ENCODE results near the gene TJP3.

TJP3 gene

DNA sequence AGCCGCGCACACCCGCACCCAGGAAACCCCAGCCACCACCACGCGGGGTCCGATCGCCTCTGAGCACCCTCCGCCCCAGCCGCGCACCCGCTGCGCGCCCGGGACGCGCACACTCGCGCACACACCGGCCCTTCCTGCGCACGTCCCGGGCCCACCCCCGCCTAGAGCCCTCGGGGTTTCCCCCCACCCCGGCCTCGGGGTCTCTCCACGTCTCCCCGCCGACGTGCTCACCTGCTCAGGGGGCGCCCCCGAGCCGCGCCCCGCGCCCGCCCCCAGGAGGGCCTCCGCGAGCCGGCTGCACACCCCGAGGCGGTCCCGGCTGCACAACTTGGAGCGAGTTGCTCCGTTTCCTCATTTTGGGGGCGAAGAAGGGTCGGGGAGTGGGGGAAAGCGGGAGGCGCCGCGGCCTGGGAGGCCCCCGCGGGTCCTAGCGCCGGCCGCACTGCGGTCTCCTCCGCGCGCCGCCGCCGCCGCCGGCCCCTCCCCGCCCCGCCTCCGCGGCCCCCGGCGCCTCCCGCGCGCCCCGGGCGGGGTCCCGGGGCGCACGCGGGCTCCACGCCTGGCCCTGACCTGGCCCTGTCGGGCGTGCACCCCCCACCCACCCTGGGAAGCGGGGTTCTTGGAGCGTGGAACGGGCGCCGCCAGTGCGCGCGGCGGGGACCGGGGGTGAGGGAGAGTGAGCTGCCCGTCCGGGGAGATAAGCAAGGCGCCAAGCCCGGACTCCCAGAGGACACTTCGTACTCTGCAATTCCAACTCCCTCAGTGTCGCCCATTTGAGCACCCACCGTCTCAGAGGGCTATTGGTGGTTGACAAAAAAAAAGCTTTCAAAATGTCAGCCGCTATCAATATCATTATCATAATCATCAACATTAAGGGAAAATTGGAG lies 78.0 kb downstream of the TJP3 start, which contains the start of gene MATK:
Gene MATK (minus strand): TSS at position 444 of the 887 bp plus-strand sequence. CDS start 1,246 bp downstream, outside the sequence.
- no peak for DNase-seq

DNA sequence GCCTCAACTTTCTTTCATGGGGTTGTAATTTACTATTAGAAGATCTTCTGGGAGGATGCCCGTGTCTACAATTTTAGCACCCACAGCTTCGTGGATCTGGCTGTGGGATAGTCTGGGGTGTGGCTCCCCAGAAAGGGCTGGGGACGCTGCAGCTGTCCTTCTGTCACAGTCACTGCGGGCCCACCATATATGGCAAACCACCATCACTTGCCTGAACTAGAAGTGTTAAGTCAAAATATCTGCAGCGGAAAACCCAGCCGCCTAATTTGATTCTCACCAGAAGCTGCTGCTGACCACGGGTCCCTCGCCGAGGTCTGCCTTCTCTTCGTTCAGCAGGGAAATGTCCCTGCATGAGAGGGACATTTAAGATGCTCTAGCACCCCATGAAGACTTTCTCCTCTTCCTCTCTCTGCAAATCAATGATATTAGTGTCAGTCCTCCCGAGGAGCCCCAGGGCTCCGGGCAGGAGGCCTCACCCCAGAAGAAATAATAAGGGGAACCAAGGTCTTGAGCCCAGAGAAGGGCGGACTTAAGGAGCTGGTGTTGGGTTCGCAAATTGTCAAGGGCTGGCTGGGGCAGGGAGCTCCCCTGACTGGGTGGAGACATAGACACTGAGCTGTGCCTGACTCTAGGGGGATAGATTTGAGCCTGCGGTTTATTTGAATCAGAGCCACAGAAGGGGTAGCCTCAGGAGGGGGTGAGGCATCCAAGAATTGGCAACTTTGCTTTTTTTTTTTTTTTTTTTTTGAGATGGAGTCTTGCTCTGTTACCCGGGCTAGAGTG lies 81.0 kb downstream of the TJP3 start:
- DNase-seq, result no peak

- no peak for DNase-seq
Observed at GRCh38 chr19:3790209-3790734, 82.1 kb downstream of the TJP3 start.

GRCh38 chr19:3790941-3791340 lies 82.8 kb downstream of the TJP3 start:
- DNase-seq, result no peak

GRCh38 chr19:3792114-3792513 lies 83.9 kb downstream of the TJP3 start:
- DNase-seq, result no peak

- no peak for DNase-seq
Observed at GRCh38 chr19:3793799-3794198, 85.6 kb downstream of the TJP3 start.

DNA sequence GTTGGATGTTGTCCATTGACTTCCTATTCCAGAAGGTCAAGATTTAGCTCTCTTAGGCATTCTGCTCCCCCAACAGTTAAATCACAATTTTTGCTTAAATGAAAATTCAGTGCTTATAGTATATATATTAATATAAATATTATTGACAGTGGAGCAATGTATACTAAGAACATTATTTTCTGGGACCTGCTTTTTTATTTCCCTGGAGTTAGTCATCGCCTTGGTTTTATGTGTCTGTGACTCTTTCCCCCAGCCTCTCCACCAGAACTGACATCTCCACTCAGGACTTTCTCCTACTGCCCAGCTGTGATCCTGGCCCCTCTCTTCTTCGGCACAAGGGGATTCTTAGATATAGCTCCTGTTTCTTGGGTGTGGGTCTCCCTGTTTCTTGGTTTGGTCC lies 88.2 kb downstream of the TJP3 start:
- no peak for DNase-seq

DNA sequence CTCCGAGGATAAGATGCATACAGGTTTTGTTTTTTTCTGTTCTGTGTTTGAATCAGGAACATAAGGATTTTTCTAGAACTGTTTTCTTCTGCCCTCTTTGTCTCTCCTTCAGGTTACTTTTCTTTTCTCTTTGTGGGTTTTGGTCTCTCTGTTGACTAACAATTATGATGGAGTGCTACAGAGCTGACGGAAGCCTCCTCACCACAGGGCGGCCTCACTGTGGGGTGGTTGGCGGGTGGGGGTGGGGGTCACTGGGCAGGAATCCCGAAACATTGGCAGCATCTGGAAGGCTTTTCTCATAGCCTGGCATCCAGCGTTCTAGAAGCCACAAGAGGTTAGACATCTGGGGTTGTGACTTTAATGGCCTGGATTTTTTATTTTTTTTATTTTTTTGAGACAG lies 90.0 kb downstream of the TJP3 start:
- no peak for DNase-seq
